ENCODE data around the gene ALCAM.
"Not testable (repeated sequence)": the region's sequence is repeated elsewhere in the genome, so short reads cannot be mapped to it uniquely, and the experiment has no call there.

ALCAM gene

DNA sequence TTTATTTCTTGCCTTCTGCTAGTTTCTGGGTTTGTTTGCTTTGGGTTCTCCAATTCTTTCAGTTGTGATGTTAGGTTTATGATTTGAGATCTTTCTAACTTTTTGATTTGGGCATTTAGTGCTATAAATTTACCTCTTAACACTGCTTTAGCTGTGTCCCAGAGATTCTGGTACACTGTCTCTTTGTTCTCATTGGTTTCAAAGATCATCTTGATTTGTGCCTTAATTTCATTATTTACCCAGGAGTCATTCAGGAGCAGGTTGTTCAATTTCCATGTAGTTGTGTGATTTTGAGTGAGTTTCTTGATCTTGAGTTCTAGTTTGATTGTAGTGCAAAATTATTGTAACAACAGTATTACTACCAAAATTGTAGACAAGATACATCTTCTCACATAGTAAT lies 25.9 kb downstream of the ALCAM start:
- DNase-seq = not testable (repeated sequence)

DNA sequence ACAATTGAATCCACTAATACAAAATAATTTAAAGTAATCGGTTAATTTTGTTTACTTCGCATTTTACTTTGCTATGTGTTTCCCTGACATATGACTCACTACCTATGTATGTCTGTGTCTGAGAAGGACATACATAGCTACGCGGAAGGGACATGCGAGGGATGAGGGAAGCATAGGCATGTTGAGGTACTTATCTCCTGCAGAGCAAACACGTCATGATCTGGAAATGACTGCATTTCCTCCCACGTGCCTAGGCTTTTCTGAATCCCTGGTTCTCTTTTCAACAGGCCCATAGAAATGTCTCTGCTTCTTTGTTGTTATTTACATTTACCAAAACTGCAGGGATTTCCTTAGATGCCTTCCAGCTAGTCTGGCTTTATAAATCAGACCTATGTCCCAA lies 27.5 kb downstream of the ALCAM start:
- DNase-seq = no peak

DNA sequence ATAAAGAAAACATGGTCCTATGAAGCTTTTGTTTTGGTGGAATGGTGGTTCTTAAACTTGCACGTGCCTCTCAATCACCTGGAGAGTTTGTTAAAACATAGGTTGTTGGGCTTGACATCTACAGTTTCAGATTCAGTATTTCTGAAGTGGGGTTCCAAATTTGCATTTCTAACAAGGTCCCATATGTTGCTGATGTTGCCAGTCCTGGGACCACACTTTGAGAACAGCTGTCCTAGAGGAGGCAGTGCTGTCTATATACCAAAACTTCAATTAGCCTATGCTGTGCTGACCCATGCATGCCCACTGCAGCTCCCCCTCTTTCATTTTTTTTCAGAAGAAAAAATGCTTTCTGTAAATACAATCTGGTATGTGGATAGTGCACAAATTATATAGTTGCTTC lies 31.3 kb downstream of the ALCAM start:
- no peak for DNase-seq

DNA sequence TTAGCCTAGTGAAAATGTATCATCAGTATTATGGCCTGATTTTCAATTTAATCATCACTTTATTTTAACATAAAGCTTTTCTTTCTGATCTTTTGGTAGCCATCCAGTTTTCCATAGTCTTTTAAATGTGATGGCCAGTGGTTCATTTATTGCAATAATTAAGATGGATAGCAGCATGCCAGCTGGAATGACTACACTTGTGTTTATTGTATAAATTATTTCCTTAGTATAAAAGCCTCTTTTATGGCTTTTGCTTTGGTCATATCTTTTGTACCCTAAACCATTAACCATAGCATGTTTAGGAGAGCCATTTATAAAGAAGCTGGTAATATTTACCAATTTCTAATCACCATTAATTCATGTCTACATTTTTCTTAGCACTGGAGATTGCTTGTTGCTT lies 31.7 kb downstream of the ALCAM start:
- DNase-seq = no peak

DNA sequence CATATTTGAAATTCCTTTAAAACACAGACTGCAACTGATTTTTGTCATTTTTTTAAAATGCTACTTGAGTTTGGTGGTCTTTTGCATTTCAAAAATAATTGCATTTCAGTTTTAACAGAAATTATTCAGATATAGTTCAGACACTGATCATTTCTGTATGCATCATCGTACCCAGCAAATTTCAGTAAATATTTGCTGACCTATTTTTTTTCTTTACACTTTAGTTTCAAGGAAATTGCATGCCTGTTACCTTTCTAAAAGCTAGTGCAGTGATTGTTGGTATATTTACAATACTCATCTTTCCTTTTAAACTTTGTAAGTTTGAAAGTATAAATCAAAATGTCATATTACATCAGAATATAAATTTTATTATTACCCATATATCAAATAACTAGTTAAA lies 32.4 kb downstream of the ALCAM start:
- no peak for DNase-seq

DNA sequence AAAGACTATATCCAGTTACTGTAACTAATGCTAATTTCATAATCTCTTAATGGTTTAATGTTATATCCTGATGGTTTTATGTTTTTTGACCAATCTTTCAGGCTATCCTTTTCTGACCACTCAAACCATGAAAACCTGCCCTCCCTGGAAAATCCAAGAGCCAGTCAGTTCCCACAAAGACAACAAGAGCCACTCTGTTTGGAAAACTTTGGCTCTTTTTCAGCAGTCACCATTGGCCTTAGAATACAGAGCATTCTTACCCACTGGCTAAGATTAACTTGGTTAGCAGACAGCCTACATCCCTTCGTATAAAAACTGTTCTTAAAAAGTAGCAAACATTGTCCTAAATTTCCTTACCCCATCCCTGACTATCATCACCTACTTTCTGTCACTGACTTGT lies 32.9 kb downstream of the ALCAM start:
- no peak for DNase-seq

DNA sequence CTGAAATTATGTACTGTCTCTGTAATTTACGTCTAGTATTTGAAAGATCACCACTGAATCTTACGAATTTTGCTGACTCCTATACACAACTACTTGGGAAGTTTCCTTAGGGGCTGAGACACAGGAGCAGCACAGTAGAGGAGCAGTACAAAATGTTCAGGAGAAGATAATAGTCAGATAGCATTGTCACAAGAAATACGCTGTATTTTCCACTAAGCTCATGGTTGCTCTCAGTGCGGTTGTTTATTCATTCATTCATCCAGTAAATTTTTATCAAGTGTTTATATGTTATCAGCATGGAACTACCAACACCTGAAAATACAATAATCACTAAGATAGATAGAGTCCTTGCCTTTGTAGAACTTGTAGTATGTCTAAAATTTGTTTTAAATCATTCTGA lies 34.5 kb downstream of the ALCAM start:
- DNase-seq = no peak

DNA sequence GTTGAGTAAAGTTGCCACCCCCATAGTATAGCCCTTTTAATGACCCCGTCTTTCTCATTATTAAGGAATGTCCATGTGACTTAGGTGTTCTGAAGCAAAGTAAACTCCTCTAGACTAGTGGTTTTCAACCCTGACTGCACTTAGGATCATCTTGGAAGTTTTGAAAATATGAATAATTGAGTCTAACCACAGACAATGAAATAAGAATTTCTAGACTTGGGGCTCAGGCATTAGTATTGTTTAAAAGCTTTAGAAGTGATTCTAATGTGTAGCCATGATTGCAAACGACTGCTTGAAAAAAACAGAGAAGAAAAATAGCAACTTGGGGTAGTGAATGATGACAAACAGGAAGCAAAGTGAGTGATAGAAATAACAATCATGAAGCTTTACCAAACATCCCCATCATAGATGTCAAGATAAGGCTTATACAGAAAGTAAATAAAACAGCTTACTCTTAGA lies 35.0 kb downstream of the ALCAM start:
- no peak for DNase-seq

DNA sequence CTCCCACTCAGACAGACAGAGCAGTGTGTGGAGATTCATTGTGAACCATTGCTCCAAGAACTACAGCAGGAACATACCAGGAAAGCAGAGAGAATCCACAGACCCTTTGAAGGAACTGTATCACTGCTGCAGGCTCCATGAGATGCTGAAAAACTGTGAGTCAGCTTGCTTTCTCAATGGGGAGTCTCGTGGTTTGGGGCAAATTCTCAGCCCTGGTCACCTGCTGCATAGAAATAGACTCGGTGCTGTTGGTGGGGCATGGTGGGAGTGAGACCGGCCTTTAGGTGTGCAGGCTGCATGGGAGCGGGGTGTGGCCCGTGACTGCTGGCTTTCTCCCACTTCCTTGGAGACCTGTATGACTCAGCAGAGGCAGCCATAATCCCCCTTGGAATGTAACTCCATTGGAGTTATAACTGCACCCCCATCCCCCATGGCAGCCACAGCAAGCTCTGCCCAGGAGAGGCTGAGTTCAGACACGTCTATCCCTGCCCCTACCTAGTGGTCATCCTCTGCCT lies 35.6 kb downstream of the ALCAM start:
- no peak for DNase-seq

DNA sequence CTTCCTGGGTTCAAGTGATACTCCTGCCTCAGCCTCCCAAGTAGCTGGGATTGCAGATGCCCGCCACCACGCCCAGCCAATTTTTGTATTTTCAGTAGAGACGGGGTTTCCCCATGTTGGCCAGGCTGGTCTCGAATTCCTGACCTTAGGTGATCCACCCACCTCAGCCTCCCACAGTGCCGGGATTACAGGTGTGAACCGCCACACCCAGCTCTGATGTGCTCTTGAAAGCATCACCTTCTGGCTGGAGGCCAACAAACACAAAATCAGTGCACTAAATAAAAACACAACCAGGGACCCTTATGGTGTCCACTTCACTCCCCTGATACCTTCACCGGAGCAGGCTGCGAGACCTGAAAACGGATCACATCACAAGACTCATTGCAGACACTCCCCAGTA lies 36.3 kb downstream of the ALCAM start:
- not testable (repeated sequence) for DNase-seq

DNA sequence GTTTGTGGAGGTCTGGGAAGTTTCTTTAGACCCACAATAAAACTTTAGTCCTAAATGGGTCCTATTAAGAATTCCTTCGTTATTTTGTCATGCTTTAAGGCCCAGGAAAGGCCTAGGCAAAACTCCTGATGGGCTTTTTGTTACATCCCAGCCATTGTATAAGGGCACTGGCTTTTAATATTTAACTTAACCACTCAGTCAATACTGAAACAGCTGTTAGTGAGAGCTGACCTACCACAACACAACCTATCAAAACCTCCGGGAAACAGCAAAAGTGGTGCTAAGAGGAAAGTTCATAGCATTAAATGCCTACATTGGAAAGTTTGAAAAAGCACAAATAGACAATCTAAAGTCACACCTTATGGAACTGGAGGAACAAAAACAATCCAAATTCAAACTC lies 39.6 kb downstream of the ALCAM start:
- DNase-seq = no peak

DNA sequence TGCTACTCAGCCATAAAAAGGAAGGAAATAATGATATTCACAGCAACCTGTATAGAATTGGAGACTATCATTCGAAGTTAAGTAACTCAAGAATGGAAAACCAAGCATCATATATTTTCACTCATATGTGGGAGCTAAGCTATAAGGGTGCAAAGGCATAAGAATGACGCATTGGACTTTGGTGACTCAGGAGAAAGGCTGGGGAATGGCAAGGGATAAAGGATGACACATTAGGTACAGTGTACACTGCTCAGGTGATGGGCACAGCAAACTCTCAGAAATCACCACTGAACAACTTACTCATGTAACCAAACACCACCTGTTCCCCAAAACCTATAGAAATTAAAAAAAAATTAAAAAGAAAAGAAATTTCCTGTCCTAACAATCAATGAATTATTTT lies 42.7 kb downstream of the ALCAM start:
- DNase-seq = no peak

DNA sequence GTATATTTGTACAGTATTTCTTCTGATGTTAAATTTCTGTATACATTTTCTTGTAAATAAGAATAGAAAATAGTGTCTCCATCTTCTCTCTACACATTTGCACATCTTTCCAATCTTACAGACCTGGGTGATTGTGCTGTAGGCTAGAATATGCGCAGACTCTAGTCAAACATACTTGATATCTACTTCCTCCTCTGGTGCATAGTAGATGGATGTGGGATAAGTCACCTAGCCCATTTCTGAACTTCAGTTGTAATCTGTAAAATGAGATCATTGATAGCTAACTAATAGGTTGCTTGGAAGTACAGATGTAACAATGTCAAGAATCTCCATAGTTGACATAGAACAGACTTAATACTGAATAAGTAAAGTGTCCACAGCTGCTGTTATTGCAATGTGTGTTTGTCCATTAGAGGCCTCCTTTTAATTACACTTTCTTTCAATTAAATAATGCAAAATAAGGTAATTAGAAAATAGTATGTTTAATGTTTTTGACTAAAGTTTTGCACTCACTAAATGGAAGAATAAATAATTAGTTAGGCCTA lies 46.7 kb downstream of the ALCAM start:
- no peak for DNase-seq

DNA sequence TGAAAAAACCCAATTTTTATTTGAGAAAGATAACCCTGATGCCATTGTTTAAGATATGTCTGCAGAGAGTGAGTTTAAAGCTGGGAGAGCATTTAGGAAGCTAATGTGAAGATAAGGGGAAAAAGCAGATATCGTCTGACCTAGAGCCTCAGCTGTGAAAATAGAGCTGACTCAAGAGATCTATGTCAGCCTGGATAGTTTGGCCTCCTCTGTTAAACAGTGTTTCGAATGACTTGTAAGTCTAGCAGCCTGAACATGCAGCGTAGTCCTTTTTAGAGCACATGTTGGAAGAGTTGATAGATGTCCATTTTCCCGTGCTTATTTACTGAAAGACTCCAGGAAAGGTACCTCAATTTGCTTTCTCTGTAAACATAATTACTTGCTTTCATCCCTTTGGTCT lies 48.1 kb downstream of the ALCAM start:
- no peak for DNase-seq

DNA sequence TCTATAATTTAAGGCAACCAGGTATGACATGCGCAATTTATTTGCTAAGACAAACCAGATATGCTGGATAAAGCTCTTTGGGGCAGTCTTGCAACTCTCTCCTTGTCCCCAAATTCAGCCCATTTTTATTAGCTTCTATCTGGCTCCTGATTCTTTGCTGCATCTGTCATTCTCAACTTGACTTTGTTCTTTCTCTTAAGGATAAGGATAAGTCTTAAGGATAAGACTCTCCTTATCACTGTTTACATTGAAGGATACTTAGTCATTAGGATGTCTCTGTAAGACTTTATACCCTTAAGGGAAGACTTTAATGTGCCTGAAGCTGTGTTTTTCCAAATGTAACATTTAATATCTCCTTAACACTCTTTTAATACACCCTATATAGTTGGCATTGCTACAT lies 49.2 kb downstream of the ALCAM start:
- DNase-seq = no peak

DNA sequence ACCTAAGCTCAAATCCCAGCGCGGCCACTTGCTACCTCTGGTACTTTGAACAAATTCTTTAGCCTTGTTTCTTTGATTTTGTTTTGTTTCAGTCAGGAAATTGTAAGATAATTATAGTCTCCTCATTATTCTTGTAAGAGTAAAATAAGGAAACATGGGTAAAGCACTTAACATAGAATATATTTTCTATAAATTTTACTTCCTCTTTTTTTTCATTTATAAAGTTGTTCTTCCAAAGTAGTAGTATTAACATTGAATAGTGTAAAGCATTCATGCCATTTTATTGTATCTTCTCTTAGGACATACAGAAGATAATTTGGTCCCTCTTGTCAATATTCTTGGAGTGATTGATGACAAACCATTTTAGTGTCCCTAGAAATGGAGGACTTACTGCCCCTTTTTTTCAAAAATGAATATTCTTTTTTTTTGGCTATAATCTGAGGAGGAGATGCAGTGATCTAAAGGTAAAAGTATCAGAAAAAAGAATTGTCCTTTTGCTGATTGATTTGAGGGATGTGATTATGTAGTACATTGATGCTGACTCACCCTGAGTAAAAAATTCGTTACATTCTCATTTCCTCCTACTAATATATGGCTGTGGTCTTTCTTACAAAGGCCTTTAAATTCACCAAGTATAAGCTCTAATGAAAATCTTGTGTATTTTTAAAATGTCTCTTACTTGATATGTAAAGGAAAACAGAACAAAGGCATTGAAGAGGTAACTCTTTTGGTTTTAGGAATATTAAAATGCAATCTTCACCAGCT lies 51.0 kb downstream of the ALCAM start:
- no peak for DNase-seq

DNA sequence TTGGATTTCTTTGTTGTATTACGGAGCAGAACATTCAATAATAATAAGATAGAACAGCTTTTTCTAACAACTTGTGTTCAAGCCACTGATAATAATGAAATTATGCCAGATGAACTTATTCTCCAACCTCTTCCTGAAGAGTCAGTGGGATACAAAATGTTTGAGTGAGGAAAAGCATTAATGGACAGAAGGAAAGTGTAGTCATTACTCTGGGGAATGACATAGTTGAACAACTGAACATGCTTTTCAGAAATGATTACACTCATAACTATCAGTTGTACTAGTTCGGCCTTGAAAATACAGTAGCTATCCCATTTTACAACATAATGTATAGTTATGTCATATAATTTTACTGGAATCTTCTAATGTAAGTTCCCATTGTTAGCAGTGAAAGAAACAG lies 55.9 kb downstream of the ALCAM start:
- no peak for DNase-seq

DNA sequence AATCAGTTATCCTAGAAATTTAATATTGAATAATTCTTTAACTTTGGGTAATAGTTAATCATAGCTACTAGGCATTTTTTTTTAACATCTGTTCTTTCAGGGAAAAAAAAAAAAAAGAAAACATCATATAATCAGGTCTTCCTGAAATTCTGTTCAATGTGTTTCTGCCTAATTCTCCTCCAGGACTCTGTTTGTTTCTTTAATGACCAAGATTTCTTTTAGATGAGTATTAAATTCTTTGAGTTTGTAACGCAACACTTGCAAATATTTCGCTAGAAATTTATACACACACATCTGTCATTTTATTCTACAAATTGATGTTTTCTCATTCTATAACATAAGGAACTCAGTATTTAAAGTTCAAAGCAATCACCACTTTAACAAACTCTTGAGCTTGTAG lies 56.7 kb downstream of the ALCAM start:
- no peak for DNase-seq

DNA sequence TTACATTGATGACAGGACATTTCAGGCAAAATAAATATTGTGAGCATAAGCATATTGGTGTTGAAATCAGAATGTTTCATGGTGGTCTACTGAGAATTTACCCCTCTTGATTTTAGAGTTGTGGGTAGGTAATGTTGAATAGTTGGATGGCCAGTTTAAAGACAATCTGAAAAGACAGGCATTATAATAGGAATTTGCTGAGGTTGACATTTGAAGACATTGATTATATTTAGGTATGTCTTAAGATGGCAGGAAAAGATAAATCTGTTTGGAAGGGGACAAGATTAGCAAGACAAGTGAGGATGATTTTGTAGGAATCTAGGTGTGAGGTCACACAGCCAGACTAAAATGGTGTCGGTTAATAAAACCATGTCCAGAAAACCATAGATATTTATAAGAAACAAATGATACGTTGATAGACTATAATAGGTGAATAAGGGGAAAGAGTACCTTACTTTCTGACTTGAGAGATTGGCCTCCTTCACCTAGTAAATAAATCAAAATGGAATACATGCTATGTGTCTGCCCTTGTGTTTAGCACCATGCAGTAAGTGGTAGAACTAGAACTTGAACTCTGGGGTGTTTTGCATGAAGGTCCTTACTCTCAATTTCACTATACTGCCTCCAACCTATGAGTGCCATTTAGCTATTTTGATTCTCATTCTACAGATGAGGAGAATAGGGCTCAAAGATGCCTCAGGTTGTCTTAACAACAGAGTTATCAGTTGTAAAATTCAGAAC lies 57.9 kb downstream of the ALCAM start:
- no peak for DNase-seq

DNA sequence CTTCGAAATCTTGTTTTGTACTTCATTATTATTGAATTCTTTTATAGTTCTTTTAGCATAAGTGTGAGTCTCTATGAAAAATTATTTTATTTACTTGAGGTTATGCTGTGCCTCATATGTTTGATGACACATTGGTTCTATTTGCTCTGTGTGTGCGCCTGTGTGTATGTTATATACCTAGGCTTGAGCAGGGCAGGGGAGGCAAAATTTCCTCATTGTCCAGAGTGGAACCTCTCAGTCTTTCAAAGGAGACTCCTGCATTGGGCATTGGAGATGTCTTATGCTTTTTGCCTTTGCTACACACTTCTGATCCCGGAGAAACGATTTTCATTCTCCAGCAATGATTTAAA lies 58.4 kb downstream of the ALCAM start:
- no peak for DNase-seq

DNA sequence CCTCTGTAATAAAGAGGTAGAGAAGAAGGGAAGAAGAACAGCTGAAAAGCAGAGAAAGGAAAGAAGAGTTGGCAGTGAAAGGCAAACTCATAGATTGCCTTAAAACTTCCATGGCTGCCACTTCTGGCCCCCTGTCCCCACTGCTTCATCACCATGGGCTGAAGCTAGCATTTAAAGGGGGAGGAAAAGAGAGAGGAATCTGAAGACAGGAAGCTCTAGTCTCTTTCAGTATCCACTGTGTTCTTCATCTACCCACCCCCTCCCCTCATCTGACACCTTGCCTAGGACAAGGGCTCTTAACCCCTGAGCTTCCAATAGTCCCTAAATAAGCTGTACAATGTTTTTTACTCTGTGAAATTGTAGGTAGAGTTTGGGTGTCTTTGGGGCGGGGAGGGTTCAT lies 60.6 kb downstream of the ALCAM start:
- DNase-seq = no peak

DNA sequence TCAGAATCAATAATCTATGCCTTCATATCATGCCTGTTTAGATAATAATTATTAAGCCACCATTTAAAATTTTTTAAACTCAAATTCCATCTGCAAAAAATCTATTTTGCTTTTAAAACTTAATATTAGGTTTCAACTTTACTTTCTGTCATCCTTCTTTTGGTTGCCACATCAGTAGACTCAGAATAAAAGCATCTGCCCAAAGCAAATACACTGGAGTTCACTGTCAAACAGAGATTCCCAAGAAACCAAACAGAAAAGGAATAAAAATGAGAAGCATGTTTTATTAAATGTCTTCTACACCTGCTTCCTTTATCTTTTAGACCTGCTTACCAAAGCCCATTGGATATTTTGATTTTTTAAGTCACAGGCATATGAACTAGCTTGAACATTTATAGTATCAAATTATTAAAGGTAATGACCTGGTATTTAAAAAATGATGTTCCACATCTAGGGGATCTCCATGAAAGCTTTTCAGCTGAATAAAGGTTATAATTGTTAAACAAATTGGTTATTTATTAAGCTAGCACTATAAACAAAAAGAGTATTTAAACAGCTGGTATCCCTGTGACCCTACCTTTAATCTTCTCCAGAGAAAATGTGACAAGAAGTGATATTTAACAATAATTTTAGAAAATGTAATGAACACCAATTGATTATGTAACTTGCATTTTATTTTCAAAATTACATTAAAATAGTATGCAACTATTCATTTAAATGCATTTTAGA lies 62.5 kb downstream of the ALCAM start:
- DNase-seq = no peak

DNA sequence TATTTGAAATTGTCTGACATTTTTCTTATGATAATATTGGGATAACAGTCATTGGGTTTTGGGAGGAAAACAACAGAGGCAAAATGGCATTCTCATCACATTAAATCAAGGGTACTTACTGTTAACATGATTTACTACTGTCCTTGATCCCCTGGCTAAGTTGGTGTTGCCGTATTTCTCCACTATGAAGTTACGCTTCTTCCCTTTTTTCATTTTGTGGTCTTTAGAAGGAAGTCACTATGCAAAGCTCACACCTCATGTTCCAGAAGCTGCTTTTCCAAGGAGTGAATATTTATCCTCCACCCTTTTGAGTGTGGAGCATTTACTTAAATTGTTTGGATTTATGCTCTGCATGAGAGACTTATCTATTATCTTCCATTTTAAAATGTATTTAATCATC lies 63.7 kb downstream of the ALCAM start:
- no peak for DNase-seq

DNA sequence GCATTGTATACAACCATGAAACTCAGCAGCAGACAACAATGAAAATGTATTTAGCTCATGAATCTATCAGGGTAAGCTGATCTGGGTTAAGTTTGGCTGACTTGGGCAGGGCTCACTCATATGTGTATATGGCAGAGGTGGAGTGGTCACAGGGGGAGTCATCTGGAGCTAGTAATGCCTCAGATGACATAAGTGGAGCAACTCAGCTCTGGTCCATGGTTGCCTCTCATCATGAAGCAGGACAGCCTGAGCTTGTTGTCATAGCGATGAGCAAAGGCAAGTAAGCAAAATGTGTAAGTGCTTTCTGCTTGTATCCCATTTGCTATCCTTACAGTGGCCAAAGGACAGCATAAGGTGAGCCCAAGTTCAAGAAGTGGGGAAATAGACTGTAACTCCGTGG lies 64.5 kb downstream of the ALCAM start:
- DNase-seq = no peak

Data from CD4-positive, alpha-beta T cell treated with Interleukin-21 for 1 hour (primary cell).